Prostate gland (tissue), 2 donors: ENCODE results near the gene CXADR. TPM values are rescaled to one million over a fixed set of nuclear protein-coding genes. Genes with fewer than 3 reads are reported as not detected.

Experiments
- DNase-seq: peaks from one replicate; pipeline ENCODE4 v3.0.0-alpha.2; 2019; ENCODE audit warnings: low spot score
- H3K27ac ChIP-seq, 2 donors: fragments of 200-600 bp; sonication (generic); 2 replicates each; pipeline ENCODE4 v1.5.1; 2017 to 2019
- H3K27me3 ChIP-seq: fragments of 200-600 bp; sonication (generic); replicated peaks from 2 replicates; pipeline ENCODE4 v1.5.1; 2019; ENCODE audit not compliant: insufficient read depth
- H3K36me3 ChIP-seq, 2 donors: fragments of 200-600 bp; sonication (generic); 1 replicate in 1 of 2; 2 replicates in 1 of 2; pipeline versions ENCODE4 v1.5.1 to v1.8.1; 2017 to 2019
- H3K4me1 ChIP-seq: fragments of 200-600 bp; sonication (generic); replicated peaks from 2 replicates; pipeline ENCODE4 v1.5.1; 2019
- H3K4me3 ChIP-seq, 2 donors: fragments of 200-600 bp; sonication (generic); 2 replicates each; pipeline ENCODE4 v1.5.1; 2017 to 2019
- H3K9me3 ChIP-seq: fragments of 200-600 bp; sonication (generic); 2 replicates; pipeline ENCODE4 v1.5.1; 2017
- POLR2A ChIP-seq: fragments of 450-650 bp; IDR thresholded peaks from one replicate; pipeline ENCODE4 v1.6.1; 2016; ENCODE audit warnings: antibody characterized with exemption, mild to moderate bottlenecking
- POLR2AphosphoS5 ChIP-seq: sonication (generic); formaldehyde crosslinking; IDR thresholded peaks from one replicate; pipeline ENCODE4 v1.6.1; 2017; ENCODE audit warnings: antibody characterized with exemption
- WGBS: methylation state at CpG from one replicate; pipeline ENCODE4 v1.1.5; 2018; 5-methylcytosine and 5-hydroxymethylcytosine counted together
- intact Hi-C: fragments of 100-400 bp; cut with DNase I; formaldehyde crosslinking; loops from one replicate; pipeline ENCODE4 v1.14.2; 2022
- total RNA-seq, 2 donors: library from RNA; depleted of rRNA; stranded (reverse); fragments of >200 nt; gene quantifications; one replicate each; pipeline ENCODE4 v1.1.0, GENCODE V29; 2016
- TF ChIP-seq, protein P1 (sequence below), 4 experiments: fragments of 200-600 bp in 2 of 4; fragments of 450-650 bp in 2 of 4; sonication (generic) in 2 of 4; IDR thresholded peaks; 1 replicate in 3 of 4; 2 replicates in 1 of 4; pipeline ENCODE4 v1.5.1; 2016 to 2019; ENCODE audit warnings: antibody characterized with exemption in 4 of 4, mild to moderate bottlenecking in 2 of 4, moderate library complexity in 2 of 4

CXADR gene
- total RNA-seq, 2 donors from 2014 or later: 93.0 to 127 TPM

DNA sequence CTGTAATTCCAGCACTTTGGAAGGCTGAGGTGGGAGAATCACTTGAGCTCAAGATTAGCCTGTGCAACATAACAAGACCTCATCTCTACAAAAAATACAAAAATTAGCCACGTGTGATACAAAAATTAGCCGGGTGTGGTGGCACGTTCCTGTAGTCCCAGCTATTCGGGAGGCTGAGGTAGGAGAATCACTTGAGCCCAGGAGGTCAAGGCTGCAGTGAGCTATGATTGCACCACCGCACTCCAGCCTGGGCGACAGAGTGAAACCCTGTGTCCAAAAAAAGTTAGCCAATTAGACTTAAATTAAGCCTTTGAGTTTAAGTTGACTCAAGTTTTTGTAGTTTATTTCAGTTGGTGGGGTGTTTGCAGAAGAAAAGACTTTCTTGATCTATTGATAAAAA lies 11.8 kb downstream of the CXADR start:
- H3K4me1 ChIP-seq: no peaks in the 10 kb centered on the region
- H3K36me3 ChIP-seq: no peaks in the 10 kb centered on the region
- H3K9me3 ChIP-seq: no peaks in the 10 kb centered on the region
- intact Hi-C loops: no loop called here
- H3K4me3 ChIP-seq: no peak overlapping the region
- DNase-seq: no peak
- no peak overlapping the region for H3K27ac ChIP-seq
- H3K27me3 ChIP-seq: no peaks in the 10 kb centered on the region
- WGBS: 92% methylated on average over 6 of the region's 6 CpGs
- TF ChIP-seq, protein P1, sequence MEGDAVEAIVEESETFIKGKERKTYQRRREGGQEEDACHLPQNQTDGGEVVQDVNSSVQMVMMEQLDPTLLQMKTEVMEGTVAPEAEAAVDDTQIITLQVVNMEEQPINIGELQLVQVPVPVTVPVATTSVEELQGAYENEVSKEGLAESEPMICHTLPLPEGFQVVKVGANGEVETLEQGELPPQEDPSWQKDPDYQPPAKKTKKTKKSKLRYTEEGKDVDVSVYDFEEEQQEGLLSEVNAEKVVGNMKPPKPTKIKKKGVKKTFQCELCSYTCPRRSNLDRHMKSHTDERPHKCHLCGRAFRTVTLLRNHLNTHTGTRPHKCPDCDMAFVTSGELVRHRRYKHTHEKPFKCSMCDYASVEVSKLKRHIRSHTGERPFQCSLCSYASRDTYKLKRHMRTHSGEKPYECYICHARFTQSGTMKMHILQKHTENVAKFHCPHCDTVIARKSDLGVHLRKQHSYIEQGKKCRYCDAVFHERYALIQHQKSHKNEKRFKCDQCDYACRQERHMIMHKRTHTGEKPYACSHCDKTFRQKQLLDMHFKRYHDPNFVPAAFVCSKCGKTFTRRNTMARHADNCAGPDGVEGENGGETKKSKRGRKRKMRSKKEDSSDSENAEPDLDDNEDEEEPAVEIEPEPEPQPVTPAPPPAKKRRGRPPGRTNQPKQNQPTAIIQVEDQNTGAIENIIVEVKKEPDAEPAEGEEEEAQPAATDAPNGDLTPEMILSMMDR (IDR thresholded peaks at IDR 0.05): no peak
- TF ChIP-seq POLR2A (no peak), POLR2AphosphoS5 (no peak)

DNA sequence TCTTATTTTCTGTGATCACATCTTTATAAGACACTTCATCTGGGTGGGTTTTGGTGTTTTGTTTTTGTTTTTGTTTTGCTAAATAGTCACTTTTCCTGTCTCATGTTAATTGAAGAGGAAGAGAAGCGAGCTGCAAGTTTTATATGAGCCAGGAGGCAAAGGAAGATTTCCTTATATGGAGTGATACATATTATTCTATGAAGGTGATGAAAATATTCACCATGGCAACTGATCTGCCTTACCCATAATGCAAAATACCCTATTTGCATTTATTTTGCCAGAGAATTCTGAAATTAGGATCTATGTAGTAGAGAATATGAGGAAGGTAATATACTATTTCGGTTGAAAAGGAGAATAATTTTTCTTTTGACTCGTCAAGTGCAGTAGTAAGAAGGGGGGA lies 13.9 kb downstream of the CXADR start:
- H3K27me3 ChIP-seq: no peaks in the 10 kb centered on the region
- WGBS: 72% methylated on average over 3 of the region's 3 CpGs
- no peak overlapping the region for H3K27ac ChIP-seq
- H3K4me3 ChIP-seq: no peak overlapping the region
- H3K4me1 ChIP-seq: no peaks in the 10 kb centered on the region
- DNase-seq: no peak
- TF ChIP-seq POLR2AphosphoS5: no peak
- TF ChIP-seq, protein P1 (IDR thresholded peaks at IDR 0.05): no peak
- no peak for TF ChIP-seq POLR2A
- H3K9me3 ChIP-seq: no peaks in the 10 kb centered on the region
- H3K36me3 ChIP-seq: no peaks in the 10 kb centered on the region
- intact Hi-C loops: no loop called here

DNA sequence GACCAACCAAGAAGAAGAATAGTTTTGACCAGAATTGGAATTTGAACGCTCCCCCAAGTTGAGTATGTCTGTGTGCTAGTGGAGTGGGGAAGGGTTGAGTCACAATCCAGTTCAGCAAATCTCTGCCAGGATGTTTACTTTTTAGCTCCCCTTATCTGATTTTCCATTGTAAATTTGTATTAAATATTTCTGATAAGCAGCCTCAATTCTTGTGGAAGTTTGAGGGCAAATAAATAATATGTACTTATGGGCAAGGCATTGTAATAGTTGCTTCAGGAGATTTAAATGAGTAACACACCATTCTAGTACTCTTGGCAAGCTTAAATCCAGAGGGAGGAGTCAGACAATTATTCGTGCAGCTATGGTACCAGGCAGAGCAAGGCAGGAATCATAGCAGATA lies 14.4 kb downstream of the CXADR start:
- DNase-seq: peak; percentile 11
- Histone ChIP-seq H3K27me3 (no peaks in the 10 kb centered on the region), H3K4me3 (no peak overlapping the region), H3K9me3 (no peaks in the 10 kb centered on the region), H3K36me3 (no peaks in the 10 kb centered on the region), H3K27ac (no peak overlapping the region), H3K4me1 (no peaks in the 10 kb centered on the region)
- TF ChIP-seq POLR2AphosphoS5 (no peak), POLR2A (no peak)
- TF ChIP-seq, protein P1 (IDR thresholded peaks at IDR 0.05): no peak
- whole genome bisulfite sequencing: 22% methylated on average over 2 of the region's 2 CpGs
- intact Hi-C loops: no loop called here

DNA sequence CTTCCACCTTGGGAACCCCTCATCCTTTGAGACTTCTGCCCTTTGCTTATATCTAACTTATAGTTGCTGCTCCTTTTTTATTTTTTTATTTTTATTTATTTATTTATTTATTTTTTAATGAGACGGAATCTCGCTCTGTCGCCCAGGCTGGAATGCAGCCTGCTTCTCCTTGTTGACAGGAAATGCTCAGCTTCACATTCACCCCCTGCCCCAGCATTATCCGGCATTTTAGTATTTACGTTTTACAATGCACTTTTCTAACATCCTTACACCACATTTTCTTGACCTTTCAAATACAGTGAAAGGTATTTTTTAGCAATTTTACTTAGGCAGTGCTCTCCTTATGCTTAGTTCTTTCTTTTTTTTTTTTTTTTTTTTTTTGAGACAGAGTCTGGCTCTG lies 14.9 kb downstream of the CXADR start:
- Histone ChIP-seq H3K27ac (no peak overlapping the region), H3K9me3 (no peaks in the 10 kb centered on the region), H3K4me3 (no peak overlapping the region), H3K4me1 (no peaks in the 10 kb centered on the region), H3K27me3 (no peaks in the 10 kb centered on the region), H3K36me3 (no peaks in the 10 kb centered on the region)
- intact Hi-C loops: no loop called here
- 76% methylated on average over 5 of the region's 5 CpGs for WGBS
- DNase-seq: no peak
- TF ChIP-seq POLR2AphosphoS5: no peak
- TF ChIP-seq POLR2A: no peak
- TF ChIP-seq, protein P1 (IDR thresholded peaks at IDR 0.05): no peak

DNA sequence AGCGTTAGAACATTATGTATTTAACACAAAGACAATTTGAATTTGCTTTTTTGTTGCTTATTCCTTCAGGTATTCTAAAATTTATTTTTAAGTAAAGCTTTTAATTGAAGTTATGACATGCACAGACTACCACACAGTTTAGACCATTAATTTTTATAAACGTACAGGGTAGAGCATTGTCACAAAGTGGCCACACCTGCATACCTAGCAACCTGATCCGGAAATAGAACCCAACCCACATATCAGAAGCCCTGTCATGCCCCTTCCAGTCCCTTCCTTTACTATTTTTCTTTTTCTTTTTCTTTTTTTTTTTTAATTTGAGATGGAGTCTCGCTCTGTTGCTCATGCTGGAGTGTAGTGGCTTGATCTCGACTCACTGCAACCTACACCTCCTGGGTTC lies 16.8 kb downstream of the CXADR start:
- H3K36me3 ChIP-seq: no peaks in the 10 kb centered on the region
- no peak overlapping the region for H3K4me3 ChIP-seq
- no peak for DNase-seq
- no peaks in the 10 kb centered on the region for H3K27me3 ChIP-seq
- no peak for TF ChIP-seq POLR2A
- TF ChIP-seq POLR2AphosphoS5: no peak
- TF ChIP-seq, protein P1 (IDR thresholded peaks at IDR 0.05): no peak
- no peaks in the 10 kb centered on the region for H3K4me1 ChIP-seq
- 87% methylated on average over 5 of the region's 5 CpGs for WGBS
- no peak overlapping the region for H3K27ac ChIP-seq
- intact Hi-C loops: no loop called here
- no peaks in the 10 kb centered on the region for H3K9me3 ChIP-seq
